HepG2 (cell line): ENCODE measurements around the gene SULT2A1. TPM values are rescaled to one million over a fixed set of nuclear protein-coding genes. Genes with fewer than 3 reads are reported as not detected.

ENCODE experiments used
- ATAC-seq: fragments of 200-7000 bp; cut with Tn5 transposase; 3 replicates; pipeline ENCODE4 v1.9.1; 2020; ENCODE audit warnings: mild to moderate bottlenecking, moderate library complexity
- BruUV-seq: library from RNA; stranded (reverse); fragments of 400-500 nt; replicated peaks from 2 replicates; lab custom pipeline; 2021; lab: Mats Ljungman, UMichigan
- CTCF ChIA-PET: fragments of 300-600 bp; formaldehyde crosslinking; extraction: SDS; loops from one replicate; lab custom pipeline; 2021; ENCODE audit warnings: low total read pairs, inconsistent platforms, low intra/inter-chr PET ratio; lab: Yijun Ruan, JAX
- POLR2A ChIA-PET: fragments of 350-600 bp; sonication (Branson Sonifier 250); formaldehyde crosslinking; loops from one replicate; lab custom pipeline; 2020; ENCODE audit warnings: antibody characterized with exemption, inconsistent platforms; lab: Yijun Ruan, JAX
- DNase-seq: peaks from one replicate; pipeline ENCODE4 v3.0.0-alpha.2; 2015; ENCODE audit warnings: low spot score
- FAIRE-seq: peaks from 3 replicates; lab custom pipeline; 2011; peaks lifted over from hg19 to GRCh38; lab: Jason Lieb, UNC
- H2AFZ ChIP-seq: one replicate; pipeline ENCODE4 v1.6.1; 2011; ENCODE audit warnings: low read length, inconsistent platforms
- H3K27ac ChIP-seq: fragments of 300-600 bp; 3 replicates; pipeline ENCODE4 v1.8.0; 2011; ENCODE audit warnings: mixed run types, mild to moderate bottlenecking, mixed read lengths, low read length, inconsistent platforms; ENCODE audit not compliant: insufficient read depth; ENCODE audit errors: extremely low read length
- H3K27me3 ChIP-seq, 2 experiments: fragments of 200-600 bp in 1 of 2; 2 replicates in 1 of 2; 3 replicates in 1 of 2; pipeline versions ENCODE4 v1.6.0 to v1.8.0; 2011; ENCODE audit warnings: low read length in 2 of 2, mild to moderate bottlenecking in 2 of 2, moderate library complexity in 2 of 2, inconsistent platforms in 1 of 2; ENCODE audit not compliant: insufficient read depth in 2 of 2, control insufficient read depth in 1 of 2
- H3K36me3 ChIP-seq, 2 experiments: fragments of 200-600 bp in 1 of 2; replicated peaks in 1 of 2; 2 replicates in 1 of 2; 3 replicates in 1 of 2; pipeline versions ENCODE4 v1.5.1 to v1.8.0; 2011; ENCODE audit warnings: low read length in 2 of 2, inconsistent platforms in 1 of 2; ENCODE audit not compliant: insufficient read depth in 2 of 2, control insufficient read depth in 1 of 2
- H3K4me1 ChIP-seq: 2 replicates; pipeline ENCODE4 v1.5.1; 2012; ENCODE audit warnings: low read length, inconsistent platforms; ENCODE audit not compliant: insufficient read depth
- H3K4me2 ChIP-seq: 2 replicates; pipeline ENCODE4 v1.6.0; 2011; ENCODE audit warnings: low read depth, low read length, inconsistent platforms
- H3K4me3 ChIP-seq, 3 experiments: fragments of 200-600 bp in 1 of 3; sonication (generic), shearing (Covaris generic) in 1 of 3; replicated peaks in 1 of 3; 2 replicates each; pipeline ENCODE4 v1.5.1; 2011 to 2016; ENCODE audit warnings: low read length in 3 of 3, inconsistent platforms in 2 of 3, low read depth in 2 of 3, mild to moderate bottlenecking in 2 of 3, control low read depth in 1 of 3, mixed read lengths in 1 of 3; ENCODE audit not compliant: insufficient read depth in 1 of 3
- H3K79me2 ChIP-seq: one replicate; pipeline ENCODE4 v1.6.1; 2011; ENCODE audit warnings: low read length, inconsistent platforms; ENCODE audit not compliant: insufficient read depth
- H3K9ac ChIP-seq: 2 replicates; pipeline ENCODE4 v1.6.0; 2011; ENCODE audit warnings: mild to moderate bottlenecking, low read depth, low read length, inconsistent platforms; ENCODE audit not compliant: insufficient read depth
- H3K9me3 ChIP-seq: 2 replicates; pipeline ENCODE4 v1.5.1; 2012; ENCODE audit warnings: mild to moderate bottlenecking, low read length
- H4K20me1 ChIP-seq: 2 replicates; pipeline ENCODE4 v1.6.0; 2011; ENCODE audit warnings: inconsistent platforms, mild to moderate bottlenecking, low read length, moderate library complexity; ENCODE audit not compliant: insufficient read depth
- FOXP4 ChIP-seq: sonication (generic); formaldehyde crosslinking; IDR thresholded peaks from 2 replicates; pipeline ENCODE4 v1.4.0; 2020; ENCODE audit warnings: missing genetic modification reagents
- HOXA3 ChIP-seq: sonication (generic); formaldehyde crosslinking; IDR thresholded peaks from 2 replicates; pipeline ENCODE4 v1.5.0; 2020; ENCODE audit warnings: missing genetic modification reagents
- KDM1A ChIP-seq: IDR thresholded peaks from 2 replicates; pipeline ENCODE4 v1.6.1; 2016; ENCODE audit warnings: missing compliant biosample characterization
- KLF12 ChIP-seq: sonication (generic); formaldehyde crosslinking; IDR thresholded peaks from 2 replicates; pipeline ENCODE4 v1.4.0; 2020; ENCODE audit warnings: missing genetic modification reagents, borderline replicate concordance
- PAXIP1 ChIP-seq: sonication (generic); formaldehyde crosslinking; conservative IDR thresholded peaks from 2 replicates; pipeline ENCODE4 v1.4.0; 2020; ENCODE audit warnings: mild to moderate bottlenecking, missing genetic modification reagents, moderate library complexity
- POLR2G ChIP-seq: fragments of 200-400 bp; formaldehyde crosslinking; IDR thresholded peaks from 2 replicates; pipeline ENCODE4 v1.6.1; 2018; ENCODE audit warnings: mild to moderate bottlenecking, low read depth, low read length, moderate library complexity
- RAD51 ChIP-seq: fragments of 450-650 bp; IDR thresholded peaks from 2 replicates; pipeline ENCODE4 v1.6.1; 2016; ENCODE audit warnings: borderline replicate concordance
- SALL1 ChIP-seq: sonication (generic); formaldehyde crosslinking; IDR thresholded peaks from 2 replicates; pipeline ENCODE4 v1.8.0; 2022; ENCODE audit warnings: mild to moderate bottlenecking, missing genetic modification reagents
- TCF7 ChIP-seq: sonication (generic); IDR thresholded peaks from 2 replicates; pipeline ENCODE4 v1.6.1; 2016; ENCODE audit warnings: antibody characterized with exemption, low read depth
- TP53 ChIP-seq: sonication (generic); formaldehyde crosslinking; conservative IDR thresholded peaks from 2 replicates; pipeline ENCODE4 v1.4.0; 2020; ENCODE audit warnings: missing genetic modification reagents
- ZFY ChIP-seq: sonication (generic); formaldehyde crosslinking; IDR thresholded peaks from 2 replicates; pipeline ENCODE4 v1.4.0; 2020; ENCODE audit warnings: missing genetic modification reagents
- ZNF292 ChIP-seq: sonication (generic); formaldehyde crosslinking; IDR thresholded peaks from 2 replicates; pipeline ENCODE4 v1.8.1; 2022; ENCODE audit warnings: mild to moderate bottlenecking, low read depth, missing genetic modification reagents, borderline replicate concordance
- ZNF317 ChIP-seq: sonication (generic); formaldehyde crosslinking; IDR thresholded peaks from 2 replicates; pipeline ENCODE4 v1.5.0; 2020; ENCODE audit warnings: mild to moderate bottlenecking, missing genetic modification reagents
- ZNF350 ChIP-seq: sonication (generic); formaldehyde crosslinking; IDR thresholded peaks from 2 replicates; pipeline ENCODE4 v1.4.0; 2020; ENCODE audit warnings: mild to moderate bottlenecking, low read depth, missing genetic modification reagents, borderline replicate concordance
- ZNF512B ChIP-seq: sonication (generic); formaldehyde crosslinking; IDR thresholded peaks from 2 replicates; pipeline ENCODE4 v1.5.1; 2020; ENCODE audit warnings: missing genetic modification reagents, mild to moderate bottlenecking, borderline replicate concordance
- ZNF709 ChIP-seq: sonication (generic); formaldehyde crosslinking; IDR thresholded peaks from 2 replicates; pipeline ENCODE4 v1.5.0; 2020; ENCODE audit warnings: mild to moderate bottlenecking, missing genetic modification reagents
- ZNF746 ChIP-seq: sonication (generic); formaldehyde crosslinking; IDR thresholded peaks from 2 replicates; pipeline ENCODE4 v1.8.0; 2022; ENCODE audit warnings: mild to moderate bottlenecking, missing genetic modification reagents
- WGBS: methylation state at CpG from one replicate; pipeline ENCODE4 v1.1.6; 2017; ENCODE audit warnings: low lambda C conversion rate; 5-methylcytosine and 5-hydroxymethylcytosine counted together
- in situ Hi-C: cut with HindIII; loops from 2 replicates; pipeline ENCODE4 v1.10.0; 2017; ENCODE audit warnings: low pct_unique_long_range_greater_than_20kb; ENCODE audit not compliant: extremely low pct_ligation_motif_present
- intact Hi-C: fragments of 100-400 bp; cut with micrococcal nuclease; formaldehyde crosslinking; loops from one replicate; pipeline ENCODE4 v1.10.0; 2022; ENCODE audit not compliant: unreplicated experiment
- polyA plus RNA-seq, 8 experiments: library from polyadenylated mRNA; depleted of rRNA in 3 of 8; stranded (reverse) in 7 of 8; unstranded in 1 of 8; fragments of >200 nt; fragmentation: Illumina TruSeq in 4 of 8; extraction: Trizol in 4 of 8; gene quantifications; 2 replicates each; pipeline versions ENCODE4 v1.2.1 to v1.2.3, GENCODE V29; 2011 to 2016; ENCODE audit warnings: low read depth in 4 of 8, missing spikeins in 1 of 8, mixed read lengths in 1 of 8; ENCODE audit not compliant: insufficient read depth in 1 of 8
- total RNA-seq, 5 experiments: library from RNA; depleted of rRNA; stranded (reverse); fragments of >200 nt; fragmentation: Illumina TruSeq; extraction: Trizol; gene quantifications; 2 replicates each; pipeline ENCODE4 v1.2.3, GENCODE V29; 2016; ENCODE audit warnings: low read depth in 1 of 5

The SULT2A1 gene
- total and polyA plus RNA-seq, 2 of the 13 experiments (the other 11 are each of a cell fraction or from before 2014, with no cell fraction given): 137 to 193 TPM

- TF ChIP-seq PAXIP1 (CRISPR knock-in tag) (0 out of 2 replicates have a peak, but pooled peaks have one; percentile 26), SALL1 (CRISPR knock-in tag) (peak; percentile 7; the same call in 1 of the 2 replicates), ZNF292 (peak; percentile 43; the same call in 1 of the 2 replicates), FOXP4 (CRISPR knock-in tag) (no peak), ZNF317 (peak; percentile 91), HOXA3 (CRISPR knock-in tag) (0 out of 2 replicates have a peak, but pooled peaks have one; percentile 11), TP53 (CRISPR knock-in tag) (peak; percentile 98)
Measured at GRCh38 chr19:47896773-47897172, 10.7 kb upstream of the SULT2A1 start (continued).

- 85% methylated on average over 4 of the region's 4 CpGs for WGBS
- in situ Hi-C loops (no loop called here), intact Hi-C loops (no loop called here)
- ATAC-seq: no peak
- no peaks in the 10 kb centered on the region for H3K79me2 ChIP-seq
- no peaks in the 10 kb centered on the region for H4K20me1 ChIP-seq
- H3K4me1 ChIP-seq: peaks cover 57% of the 10 kb centered on the region
- no peaks in the 10 kb centered on the region for H3K36me3 ChIP-seq
- FAIRE-seq: no peak
- ChIA-PET POLR2A (no interaction called here), CTCF (no interaction called here)
- H3K9ac ChIP-seq: no peak overlapping the region
- H3K27me3 ChIP-seq: no peaks in the 10 kb centered on the region
- no peak overlapping the region for H3K4me2 ChIP-seq
- H3K27ac ChIP-seq: peak overlapping the region; percentile 64
- H2AFZ ChIP-seq: no peak overlapping the region
- H3K4me3 ChIP-seq: no peak overlapping the region
- no TSS peak for BruUV-seq
- DNase-seq: no peak
- H3K9me3 ChIP-seq: no peaks in the 10 kb centered on the region
- TF ChIP-seq TCF7 (no peak), ZNF350 (CRISPR knock-in tag) (no peak), KLF12 (CRISPR knock-in tag) (no peak), RAD51 (no peak), ZNF512B (CRISPR knock-in tag) (no peak), POLR2G (no peak), ZFY (CRISPR knock-in tag) (no peak), ZNF746 (CRISPR knock-in tag) (no peak), KDM1A (CRISPR knock-in tag) (no peak), ZNF709 (CRISPR knock-in tag) (no peak)
Measured at GRCh38 chr19:47896019-47896418, 9.9 kb upstream of the SULT2A1 start.
